Activated T-helper 17 cell treated with anti-CD3 and anti-CD28 coated beads, Interleukin-2, amount 50 U/mL, for 72 hours (primary cell): Measurements from ENCODE around the gene INSIG2. TPM values are rescaled to one million over a fixed set of nuclear protein-coding genes. Genes with fewer than 3 reads are reported as not detected.

Experiments
- ATAC-seq: fragments of 150-1000 bp; cut with Tn5 transposase; replicated peaks from 2 replicates; pipeline ENCODE4 v1.10.0; 2021; ENCODE audit warnings: mild to moderate bottlenecking, moderate library complexity
- H3K27ac Mint-ChIP-seq: one replicate; pipeline ENCODE4 v1.8.0; 2022; ENCODE audit warnings: mixed read lengths
- H3K27me3 Mint-ChIP-seq: one replicate; pipeline ENCODE4 v1.8.0; 2022; ENCODE audit warnings: mixed read lengths
- H3K36me3 Mint-ChIP-seq: one replicate; pipeline ENCODE4 v1.8.0; 2022; ENCODE audit warnings: low read depth, mild to moderate bottlenecking, mixed read lengths
- H3K4me1 Mint-ChIP-seq: one replicate; pipeline ENCODE4 v1.8.0; 2022; ENCODE audit warnings: mixed read lengths
- H3K4me3 Mint-ChIP-seq: one replicate; pipeline ENCODE4 v1.8.0; 2022; ENCODE audit warnings: mild to moderate bottlenecking, mixed read lengths
- H3K9me3 Mint-ChIP-seq: one replicate; pipeline ENCODE4 v1.8.0; 2022; ENCODE audit warnings: mixed read lengths
- total RNA-seq, 2 donors: library from RNA; stranded (reverse); gene quantifications; one replicate each; pipeline ENCODE4 v1.2.3, GENCODE V29; 2022

Gene INSIG2
- total RNA-seq, 2 donors from 2014 or later, result 75.4 to 309 TPM

DNA sequence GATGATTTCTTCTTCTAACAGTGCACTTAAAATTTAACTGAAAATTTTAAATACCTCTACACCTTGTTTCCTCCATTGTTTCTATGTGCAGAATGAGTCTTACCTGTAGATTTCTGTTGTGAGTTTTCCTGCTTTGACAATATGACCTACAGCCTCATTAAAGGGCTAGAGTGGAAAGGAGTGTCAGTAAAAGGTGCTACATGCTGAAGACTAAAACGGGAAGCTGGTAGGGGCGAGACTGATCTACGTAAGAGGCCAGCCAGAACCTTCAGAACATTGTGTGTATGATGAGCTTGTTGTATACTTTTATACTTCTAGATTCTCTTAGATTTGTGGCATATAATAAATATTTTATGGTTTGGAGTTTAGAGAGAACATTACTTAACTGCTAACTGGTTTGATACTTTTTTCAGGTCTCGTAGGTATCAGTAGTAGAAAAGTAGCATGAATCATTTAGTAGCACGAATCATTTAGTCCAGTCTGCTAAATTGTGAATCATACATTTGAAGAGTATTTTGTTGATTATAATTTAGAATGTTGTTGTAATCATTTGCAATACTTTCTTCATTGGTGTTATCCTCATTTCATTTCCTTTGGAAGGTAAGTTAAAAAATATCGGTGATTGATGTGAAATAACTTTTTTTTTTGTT lies 14.3 kb downstream of the INSIG2 start:
- Mint-ChIP-seq H3K27ac (peak overlapping the region; percentile 43), H3K36me3 (peaks cover 100% of the 10 kb centered on the region), H3K4me3 (peak overlapping the region; percentile 44), H3K4me1 (peaks cover 40% of the 10 kb centered on the region), H3K9me3 (no peaks in the 10 kb centered on the region), H3K27me3 (no peaks in the 10 kb centered on the region)
- peak; percentile 84 for ATAC-seq

DNA sequence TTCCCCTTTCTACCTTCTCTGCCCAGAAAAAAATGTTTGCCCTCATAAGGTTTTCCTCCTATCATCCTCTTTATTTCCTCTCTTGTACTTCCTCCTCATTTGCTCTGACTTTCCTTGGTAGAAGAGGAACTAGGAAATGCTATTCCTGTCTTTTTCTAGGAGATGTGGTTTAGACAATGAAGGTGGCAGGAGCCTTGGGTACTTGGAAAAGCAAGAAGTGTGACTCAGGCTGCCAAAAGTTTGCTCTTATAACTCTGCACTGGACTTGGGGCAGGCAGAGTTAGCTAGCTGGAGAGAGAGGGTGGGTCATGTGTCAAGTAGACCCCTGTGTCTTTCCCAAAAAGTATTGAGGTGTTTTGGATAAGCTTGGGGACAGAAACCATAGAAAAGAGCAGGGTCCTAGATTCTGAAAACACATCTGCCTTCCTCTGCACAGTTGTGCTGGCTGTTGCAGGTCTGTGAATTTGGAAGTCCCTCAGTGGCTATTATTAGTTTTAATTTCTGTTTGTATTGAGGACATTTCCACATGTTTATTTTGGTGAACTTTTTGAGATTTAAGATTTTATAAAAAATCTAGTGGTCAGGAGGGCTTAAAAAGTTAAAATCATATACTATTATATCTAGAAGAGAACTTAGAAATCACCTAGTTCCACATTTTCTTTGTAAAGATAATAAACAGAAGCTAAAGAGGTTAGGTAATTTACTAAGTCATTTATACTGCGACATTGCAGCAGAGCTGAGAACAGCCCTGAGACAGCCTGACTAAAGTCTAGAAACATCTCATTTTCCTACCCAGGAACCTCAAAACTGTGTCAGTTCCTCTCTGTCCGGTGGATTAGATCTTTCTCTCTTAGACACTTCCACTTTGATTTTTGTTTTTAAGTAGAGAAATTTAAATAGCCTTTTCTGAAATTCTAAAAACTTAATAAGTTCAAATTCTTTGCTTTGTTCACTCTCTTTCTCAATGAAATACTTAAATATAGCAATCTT lies 16.0 kb downstream of the INSIG2 start:
- peaks cover 33% of the 10 kb centered on the region for H3K4me1 Mint-ChIP-seq
- peak overlapping the region; percentile 65 for H3K4me3 Mint-ChIP-seq
- H3K27me3 Mint-ChIP-seq, result no peaks in the 10 kb centered on the region
- H3K36me3 Mint-ChIP-seq, result peaks cover 100% of the 10 kb centered on the region
- ATAC-seq, result peak; percentile 81
- peak overlapping the region; percentile 63 for H3K27ac Mint-ChIP-seq
- no peaks in the 10 kb centered on the region for H3K9me3 Mint-ChIP-seq

DNA sequence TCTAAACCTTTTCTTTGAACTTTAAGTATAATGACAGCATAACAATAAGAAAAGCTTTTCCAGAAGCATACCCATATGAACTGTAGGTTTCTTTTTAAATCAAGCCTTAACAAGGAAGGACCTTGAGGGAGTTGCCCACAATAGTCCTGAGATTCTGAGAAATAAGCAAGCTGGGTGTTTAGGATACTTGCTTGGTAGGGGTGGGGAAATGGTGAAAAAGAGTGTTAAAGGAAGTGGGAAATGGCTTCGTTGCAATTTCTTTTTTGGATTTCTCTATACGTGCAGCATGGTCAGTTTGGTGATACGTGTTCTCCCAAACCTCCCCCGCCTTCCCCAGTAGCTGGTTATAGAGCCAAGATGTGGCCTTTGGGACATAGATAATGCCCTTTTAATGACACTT lies 17.2 kb downstream of the INSIG2 start:
- Mint-ChIP-seq H3K27me3 (no peaks in the 10 kb centered on the region), H3K27ac (no peak overlapping the region), H3K4me3 (peak overlapping the region; percentile 65), H3K36me3 (peaks cover 100% of the 10 kb centered on the region), H3K4me1 (peaks cover 36% of the 10 kb centered on the region), H3K9me3 (no peaks in the 10 kb centered on the region)
- no peak for ATAC-seq

DNA sequence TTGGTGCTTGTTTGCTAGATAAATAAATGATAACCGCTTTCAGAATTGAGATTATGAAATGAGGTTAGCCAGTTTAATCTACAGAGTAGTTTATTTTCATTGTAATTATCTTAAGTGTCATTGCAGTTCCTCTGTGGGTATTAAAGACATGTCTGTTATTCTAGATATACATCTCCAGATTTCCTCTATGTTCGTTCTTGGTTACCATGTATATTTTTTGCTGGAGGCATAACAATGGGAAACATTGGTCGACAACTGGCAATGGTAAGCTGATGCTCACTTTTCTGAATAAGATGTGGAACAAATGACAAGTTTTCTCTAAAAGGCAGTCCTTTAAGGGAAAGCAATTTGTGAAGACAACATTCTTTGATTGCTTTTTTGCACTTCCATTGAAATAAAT lies 18.7 kb downstream of the INSIG2 start:
- Mint-ChIP-seq H3K36me3 (peaks cover 100% of the 10 kb centered on the region), H3K27ac (peak overlapping the region; percentile 54), H3K9me3 (no peaks in the 10 kb centered on the region), H3K27me3 (no peaks in the 10 kb centered on the region), H3K4me1 (peaks cover 36% of the 10 kb centered on the region), H3K4me3 (no peak overlapping the region)
- ATAC-seq, result no peak

DNA sequence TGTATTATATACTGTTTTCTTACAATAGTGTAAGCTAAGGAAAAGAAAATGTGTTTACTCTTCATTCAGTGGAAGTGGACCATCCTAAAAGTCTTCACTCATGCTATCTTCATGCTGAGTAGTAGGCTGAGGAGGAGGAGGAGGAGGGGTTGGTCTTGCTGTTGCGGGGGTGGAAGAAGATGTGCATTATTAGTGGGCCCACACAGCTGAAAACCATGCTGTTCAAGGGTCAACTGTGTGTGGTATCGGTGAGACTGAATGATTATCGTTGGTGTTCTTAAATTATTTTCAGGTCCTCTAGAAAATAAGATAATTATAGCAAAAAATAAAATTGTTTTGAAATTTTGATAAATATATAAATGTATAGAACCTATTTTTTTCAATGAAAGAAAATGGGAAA lies 22.0 kb downstream of the INSIG2 start:
- no peak overlapping the region for H3K4me3 Mint-ChIP-seq
- H3K27ac Mint-ChIP-seq, result no peak overlapping the region
- H3K4me1 Mint-ChIP-seq, result peaks cover 29% of the 10 kb centered on the region
- no peaks in the 10 kb centered on the region for H3K9me3 Mint-ChIP-seq
- H3K36me3 Mint-ChIP-seq, result peaks cover 92% of the 10 kb centered on the region
- H3K27me3 Mint-ChIP-seq, result no peaks in the 10 kb centered on the region
- ATAC-seq, result no peak

DNA sequence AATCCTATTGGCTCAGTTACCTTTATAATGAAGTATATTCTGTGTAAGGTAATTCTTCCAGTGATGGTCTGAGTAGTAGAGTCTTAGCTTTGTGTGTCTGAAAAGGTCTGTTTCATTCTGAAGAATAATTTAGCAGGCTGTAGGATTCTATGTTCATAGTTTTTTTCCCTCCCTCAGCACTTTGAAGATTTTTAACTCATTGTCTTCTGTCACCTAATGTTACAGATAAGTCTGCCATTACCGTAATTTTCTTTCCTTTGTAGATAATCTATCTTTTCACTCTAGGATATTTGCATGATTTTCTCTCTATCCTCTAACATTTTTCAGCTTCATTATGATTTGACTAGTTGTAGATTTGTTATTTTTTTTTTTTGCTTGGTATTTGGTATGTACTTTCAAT lies 22.7 kb downstream of the INSIG2 start:
- no peaks in the 10 kb centered on the region for H3K9me3 Mint-ChIP-seq
- peaks cover 29% of the 10 kb centered on the region for H3K4me1 Mint-ChIP-seq
- peak overlapping the region; percentile 5 for H3K4me3 Mint-ChIP-seq
- H3K36me3 Mint-ChIP-seq, result peaks cover 92% of the 10 kb centered on the region
- ATAC-seq, result no peak
- H3K27me3 Mint-ChIP-seq, result no peaks in the 10 kb centered on the region
- H3K27ac Mint-ChIP-seq, result peak overlapping the region; percentile 56

DNA sequence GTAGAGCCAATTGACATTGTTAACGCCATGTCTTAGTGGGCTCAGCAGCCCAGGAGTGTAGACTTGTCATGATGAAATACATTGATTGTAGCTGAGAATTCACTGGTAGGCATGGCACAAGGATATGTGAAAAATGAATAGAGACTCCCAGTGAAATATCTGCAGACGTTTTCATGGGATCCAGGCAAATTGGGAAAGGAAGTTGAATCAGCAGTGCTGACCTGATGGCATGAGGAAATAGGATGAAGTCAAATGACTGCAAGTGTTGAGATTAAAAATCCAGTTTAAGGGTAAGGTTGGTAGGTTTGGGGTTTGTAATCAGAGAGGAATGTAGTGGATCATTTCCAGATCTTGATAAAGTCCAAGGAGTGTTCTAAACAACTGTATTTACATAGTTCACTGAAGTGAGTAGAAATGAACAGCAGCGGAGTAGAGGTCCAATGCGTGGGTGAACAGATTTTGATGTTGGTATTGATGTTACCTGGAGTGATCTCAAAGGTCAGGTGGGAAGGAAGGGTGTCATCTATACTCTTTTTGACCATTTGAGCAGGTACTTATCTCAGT lies 24.6 kb downstream of the INSIG2 start:
- Mint-ChIP-seq H3K27me3 (no peaks in the 10 kb centered on the region), H3K9me3 (no peaks in the 10 kb centered on the region), H3K4me1 (peaks cover 34% of the 10 kb centered on the region), H3K36me3 (peaks cover 90% of the 10 kb centered on the region), H3K4me3 (no peak overlapping the region), H3K27ac (peak overlapping the region; percentile 70)
- ATAC-seq, result peak; percentile 32

DNA sequence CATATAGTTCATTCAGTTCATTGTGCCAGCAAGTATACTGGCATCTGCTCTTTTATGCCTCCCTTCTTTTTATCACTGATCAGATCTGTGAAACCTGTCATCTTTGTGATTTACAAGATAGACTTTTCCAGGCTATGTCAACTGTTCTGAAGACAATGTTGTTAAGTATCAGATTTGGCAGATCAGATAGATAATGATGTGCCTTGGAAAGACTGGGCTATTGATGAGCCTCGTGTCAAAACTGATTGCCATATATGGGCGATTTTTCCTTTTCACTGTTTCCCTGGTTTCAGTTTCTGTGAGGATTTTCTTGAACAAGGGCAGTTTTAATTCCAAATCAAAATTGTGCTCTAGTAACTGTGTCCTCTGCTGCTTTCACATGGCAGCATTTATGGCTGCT lies 26.6 kb downstream of the INSIG2 start:
- Mint-ChIP-seq H3K4me1 (peaks cover 30% of the 10 kb centered on the region), H3K27ac (no peak overlapping the region), H3K36me3 (peaks cover 86% of the 10 kb centered on the region), H3K9me3 (no peaks in the 10 kb centered on the region), H3K4me3 (no peak overlapping the region), H3K27me3 (no peaks in the 10 kb centered on the region)
- ATAC-seq, result no peak

DNA sequence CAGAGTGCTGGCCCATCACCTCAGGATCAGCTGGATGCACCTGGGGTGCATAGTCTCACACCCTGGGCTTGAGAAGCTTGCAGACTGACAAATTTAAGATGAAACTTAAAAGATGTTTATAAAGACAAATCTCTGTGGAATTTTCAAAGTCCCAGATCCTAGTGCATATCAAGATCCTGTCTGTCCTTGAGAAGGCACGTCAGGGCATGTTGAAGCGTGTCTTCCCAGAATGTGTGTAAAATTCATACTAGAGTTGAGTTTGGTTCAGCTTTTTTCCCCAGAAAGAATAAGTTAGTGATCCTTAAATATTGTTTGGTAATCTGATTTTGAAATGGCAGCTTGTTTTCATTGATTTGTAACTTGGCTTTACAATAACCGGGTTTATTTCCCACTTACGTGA lies 27.5 kb downstream of the INSIG2 start:
- Mint-ChIP-seq H3K27me3 (no peaks in the 10 kb centered on the region), H3K4me3 (no peak overlapping the region), H3K9me3 (no peaks in the 10 kb centered on the region), H3K4me1 (peaks cover 25% of the 10 kb centered on the region), H3K27ac (peak overlapping the region; percentile 41), H3K36me3 (peaks cover 77% of the 10 kb centered on the region)
- ATAC-seq, result no peak

DNA sequence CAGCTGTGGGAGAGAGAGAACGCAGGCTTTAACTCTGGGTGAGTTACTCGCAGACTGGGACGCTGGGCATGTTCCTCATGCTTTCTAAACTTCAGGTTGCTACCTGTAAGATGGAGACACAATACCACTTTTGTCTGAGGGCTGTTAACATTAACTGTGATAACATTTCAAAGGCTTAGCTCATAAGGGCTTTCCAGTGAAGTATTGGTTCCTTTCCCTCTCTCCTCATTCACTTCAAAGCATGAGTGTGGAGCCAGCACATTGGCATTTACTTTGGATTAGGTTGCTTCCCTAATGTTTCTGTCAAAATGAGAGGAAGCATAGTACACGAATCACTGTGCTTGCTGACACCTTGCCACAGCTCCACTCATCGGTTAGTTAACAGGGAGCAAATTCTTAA lies 30.2 kb downstream of the INSIG2 start:
- Mint-ChIP-seq H3K27ac (peak overlapping the region; percentile 71), H3K27me3 (no peaks in the 10 kb centered on the region), H3K9me3 (no peaks in the 10 kb centered on the region), H3K36me3 (peaks cover 54% of the 10 kb centered on the region), H3K4me1 (peaks cover 10% of the 10 kb centered on the region), H3K4me3 (no peak overlapping the region)
- ATAC-seq, result no peak

DNA sequence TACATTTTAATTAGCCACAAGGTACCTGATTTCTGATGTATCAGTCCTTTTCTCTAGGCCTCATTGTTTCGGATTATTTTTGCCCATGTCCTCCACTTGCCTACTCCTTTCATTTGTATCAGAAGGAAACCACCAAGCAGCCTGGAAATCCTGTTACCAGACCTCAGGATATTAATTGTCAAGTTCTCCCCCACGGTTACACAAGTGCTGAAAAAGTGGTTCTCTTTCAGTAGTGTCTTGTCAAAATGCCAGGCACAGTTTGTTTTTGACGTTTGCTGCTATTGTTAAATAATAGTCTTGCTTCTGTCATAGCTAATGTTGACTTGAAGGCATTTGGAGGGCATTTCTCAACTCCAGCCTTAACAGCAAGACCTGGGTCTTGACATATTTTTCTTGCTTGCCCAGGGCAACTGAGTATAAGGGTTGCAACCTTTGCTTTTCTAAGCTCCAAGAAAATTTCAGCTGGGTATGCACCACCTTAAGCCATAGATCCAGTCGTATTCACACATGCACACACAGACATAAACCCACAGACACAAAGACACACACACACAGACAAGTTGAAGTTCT lies 31.0 kb downstream of the INSIG2 start:
- Mint-ChIP-seq H3K27me3 (no peaks in the 10 kb centered on the region), H3K4me3 (no peak overlapping the region), H3K27ac (peak overlapping the region; percentile 71), H3K36me3 (peaks cover 47% of the 10 kb centered on the region), H3K4me1 (peaks cover 10% of the 10 kb centered on the region), H3K9me3 (no peaks in the 10 kb centered on the region)
- ATAC-seq, result no peak

DNA sequence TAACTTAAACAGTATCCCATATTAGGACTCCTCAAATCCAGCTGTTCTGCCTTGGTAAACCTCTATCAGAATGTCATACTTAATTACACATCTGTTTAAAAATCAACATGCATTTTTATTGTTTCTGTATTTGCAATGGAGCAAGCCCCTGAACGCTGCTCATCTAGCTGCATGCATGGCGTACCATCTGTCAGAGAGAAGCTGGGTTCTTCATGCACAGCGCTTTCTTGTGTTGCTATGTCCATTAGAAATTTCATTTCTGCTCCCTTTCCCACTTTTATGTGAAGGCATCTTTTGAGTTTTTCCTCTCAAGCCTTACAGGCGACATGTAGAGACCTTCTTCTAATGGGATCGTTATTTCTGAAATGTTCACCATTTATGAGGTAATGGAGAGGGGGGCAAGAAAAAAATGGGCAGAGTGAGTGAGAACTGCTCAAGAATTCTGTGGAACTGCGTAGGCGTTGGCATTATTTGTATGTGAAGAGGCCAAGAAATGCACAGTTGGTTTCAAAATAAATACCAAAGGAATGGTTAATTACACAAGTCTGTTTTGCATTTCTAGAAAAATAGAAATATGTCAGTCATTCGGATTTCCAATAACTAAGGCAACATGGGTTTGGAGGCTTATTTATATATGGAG lies 31.6 kb downstream of the INSIG2 start:
- no peak overlapping the region for H3K4me3 Mint-ChIP-seq
- no peak for ATAC-seq

DNA sequence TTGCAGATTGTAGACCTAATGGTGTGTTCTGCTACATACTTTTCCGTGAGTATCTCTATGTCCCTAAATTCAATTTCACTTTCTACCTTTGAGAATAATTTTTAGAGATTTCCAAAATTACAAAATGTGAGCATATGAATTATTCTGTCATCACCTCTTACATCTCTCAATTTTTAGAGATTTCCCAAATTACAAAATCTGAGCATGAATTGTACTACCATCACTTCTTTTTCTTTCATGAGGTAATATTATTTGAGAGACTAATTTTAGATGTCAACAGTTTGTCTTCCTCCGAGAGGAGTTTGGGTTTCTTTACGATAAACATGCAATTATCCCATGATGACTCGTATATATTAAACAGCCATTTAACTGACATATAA lies 32.1 kb downstream of the INSIG2 start:
- no peaks in the 10 kb centered on the region for H3K27me3 Mint-ChIP-seq
- H3K36me3 Mint-ChIP-seq, result peaks cover 39% of the 10 kb centered on the region
- H3K4me1 Mint-ChIP-seq, result peaks cover 10% of the 10 kb centered on the region
- H3K4me3 Mint-ChIP-seq, result no peak overlapping the region
- H3K9me3 Mint-ChIP-seq, result no peaks in the 10 kb centered on the region
- ATAC-seq, result no peak
- H3K27ac Mint-ChIP-seq, result no peak overlapping the region

More for the DNA sequence above, 31.6 kb downstream of the INSIG2 start:
- Mint-ChIP-seq H3K36me3 (peaks cover 41% of the 10 kb centered on the region), H3K27ac (no peak overlapping the region), H3K4me1 (peaks cover 10% of the 10 kb centered on the region), H3K9me3 (no peaks in the 10 kb centered on the region), H3K27me3 (no peaks in the 10 kb centered on the region)

DNA sequence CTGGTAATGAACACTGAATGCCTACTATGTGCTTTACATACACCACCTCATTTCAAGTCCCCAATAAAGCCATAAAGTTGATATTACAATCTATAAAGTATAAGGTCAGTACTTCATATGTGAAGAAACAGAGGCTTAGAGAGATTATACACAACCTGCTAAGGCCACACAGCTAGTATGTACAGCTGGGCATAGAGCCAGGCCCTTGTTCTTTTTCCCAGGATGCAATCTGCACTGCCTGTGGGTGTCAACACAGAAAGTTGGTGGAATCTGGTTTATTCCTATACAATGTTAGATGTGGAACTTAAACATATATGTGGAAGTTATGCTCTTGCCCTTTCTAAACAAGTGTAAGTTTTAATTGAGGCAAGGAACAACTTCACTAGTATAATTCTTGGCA lies 32.8 kb downstream of the INSIG2 start:
- peaks cover 10% of the 10 kb centered on the region for H3K4me1 Mint-ChIP-seq
- H3K36me3 Mint-ChIP-seq, result peaks cover 32% of the 10 kb centered on the region
- H3K4me3 Mint-ChIP-seq, result no peak overlapping the region
- H3K27ac Mint-ChIP-seq, result no peak overlapping the region
- no peaks in the 10 kb centered on the region for H3K27me3 Mint-ChIP-seq
- no peak for ATAC-seq
- no peaks in the 10 kb centered on the region for H3K9me3 Mint-ChIP-seq
